ENCODE data around the gene PPP2R2C.

PPP2R2C gene

GRCh38 chr4:6383929-6384328, 88.5 kb downstream of the PPP2R2C start:
- DNase-seq (ENCODE audit: low read depth) = no peak
- H3K4me3 ChIP-seq (ENCODE audit: low read depth, low read length) = no peak overlapping the region
- TF ChIP-seq CTCF (conservative IDR thresholded peaks at IDR 0.05; ENCODE audit: low read depth, low read length) = no peak

GRCh38 chr4:6383009-6383404, 89.4 kb downstream of the PPP2R2C start:
- H3K4me3 ChIP-seq (ENCODE audit: low read depth, low read length) = no peak overlapping the region
- no peak for TF ChIP-seq CTCF (conservative IDR thresholded peaks at IDR 0.05; ENCODE audit: low read depth, low read length)
- DNase-seq (ENCODE audit: low read depth) = no peak

GRCh38 chr4:6381571-6382123, 90.8 kb downstream of the PPP2R2C start:
- no peak for DNase-seq (ENCODE audit: low read depth)
- no peak for TF ChIP-seq CTCF (conservative IDR thresholded peaks at IDR 0.05; ENCODE audit: low read depth, low read length)
- no peak overlapping the region for H3K4me3 ChIP-seq (ENCODE audit: low read depth, low read length)

GRCh38 chr4:6380746-6381410, 91.5 kb downstream of the PPP2R2C start:
- DNase-seq (ENCODE audit: low read depth) = no peak
- TF ChIP-seq CTCF (conservative IDR thresholded peaks at IDR 0.05; ENCODE audit: low read depth, low read length) = no peak
- no peak overlapping the region for H3K4me3 ChIP-seq (ENCODE audit: low read depth, low read length)

- H3K4me3 ChIP-seq (ENCODE audit: low read depth, low read length) = no peak overlapping the region
- no peak for TF ChIP-seq CTCF (conservative IDR thresholded peaks at IDR 0.05; ENCODE audit: low read depth, low read length)
- DNase-seq (ENCODE audit: low read depth) = no peak
These were observed 92.4 kb downstream of the PPP2R2C start for GRCh38 chr4:6379767-6380745.

GRCh38 chr4:6378493-6379445, 93.6 kb downstream of the PPP2R2C start:
- no peak for DNase-seq (ENCODE audit: low read depth)
- TF ChIP-seq CTCF (conservative IDR thresholded peaks at IDR 0.05; ENCODE audit: low read depth, low read length) = no peak
- no peak overlapping the region for H3K4me3 ChIP-seq (ENCODE audit: low read depth, low read length)
